Omental fat pad (tissue), 4 donors: ENCODE data around the gene PABPC4L. TPM values are rescaled to one million over a fixed set of nuclear protein-coding genes. Genes with fewer than 3 reads are reported as not detected.

Experiments used
- ATAC-seq: fragments of 150-250 bp; one replicate; pipeline ENCODE4 v1.9.1; 2016; ENCODE audit warnings: mild to moderate bottlenecking, moderate library complexity; ENCODE audit not compliant: low FRiP score
- DNase-seq: peaks from one replicate; pipeline ENCODE4 v3.0.0-alpha.2; 2019; ENCODE audit warnings: low spot score
- total RNA-seq, 4 donors: library from RNA; depleted of rRNA; stranded (reverse); fragments of >200 nt; gene quantifications; one replicate each; pipeline ENCODE4 v1.1.0, GENCODE V29; 2016
- TF ChIP-seq, protein P1 (sequence below), 3 donors: fragments of 450-650 bp; IDR thresholded peaks; one replicate each; pipeline ENCODE4 v1.5.1; 2016 to 2017; ENCODE audit warnings: antibody characterized with exemption in 3 of 3, mild to moderate bottlenecking in 3 of 3, moderate library complexity in 2 of 3

The PABPC4L gene
- total RNA-seq, 4 donors from 2014 or later: 0.24 to 7.6 (median 0.95) TPM

- no peak for DNase-seq
- no peak for ATAC-seq
- TF ChIP-seq, protein P1, sequence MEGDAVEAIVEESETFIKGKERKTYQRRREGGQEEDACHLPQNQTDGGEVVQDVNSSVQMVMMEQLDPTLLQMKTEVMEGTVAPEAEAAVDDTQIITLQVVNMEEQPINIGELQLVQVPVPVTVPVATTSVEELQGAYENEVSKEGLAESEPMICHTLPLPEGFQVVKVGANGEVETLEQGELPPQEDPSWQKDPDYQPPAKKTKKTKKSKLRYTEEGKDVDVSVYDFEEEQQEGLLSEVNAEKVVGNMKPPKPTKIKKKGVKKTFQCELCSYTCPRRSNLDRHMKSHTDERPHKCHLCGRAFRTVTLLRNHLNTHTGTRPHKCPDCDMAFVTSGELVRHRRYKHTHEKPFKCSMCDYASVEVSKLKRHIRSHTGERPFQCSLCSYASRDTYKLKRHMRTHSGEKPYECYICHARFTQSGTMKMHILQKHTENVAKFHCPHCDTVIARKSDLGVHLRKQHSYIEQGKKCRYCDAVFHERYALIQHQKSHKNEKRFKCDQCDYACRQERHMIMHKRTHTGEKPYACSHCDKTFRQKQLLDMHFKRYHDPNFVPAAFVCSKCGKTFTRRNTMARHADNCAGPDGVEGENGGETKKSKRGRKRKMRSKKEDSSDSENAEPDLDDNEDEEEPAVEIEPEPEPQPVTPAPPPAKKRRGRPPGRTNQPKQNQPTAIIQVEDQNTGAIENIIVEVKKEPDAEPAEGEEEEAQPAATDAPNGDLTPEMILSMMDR (IDR thresholded peaks at IDR 0.05): no peak
Measured at GRCh38 chr4:134154097-134154496, 47.5 kb downstream of the PABPC4L start.

DNA sequence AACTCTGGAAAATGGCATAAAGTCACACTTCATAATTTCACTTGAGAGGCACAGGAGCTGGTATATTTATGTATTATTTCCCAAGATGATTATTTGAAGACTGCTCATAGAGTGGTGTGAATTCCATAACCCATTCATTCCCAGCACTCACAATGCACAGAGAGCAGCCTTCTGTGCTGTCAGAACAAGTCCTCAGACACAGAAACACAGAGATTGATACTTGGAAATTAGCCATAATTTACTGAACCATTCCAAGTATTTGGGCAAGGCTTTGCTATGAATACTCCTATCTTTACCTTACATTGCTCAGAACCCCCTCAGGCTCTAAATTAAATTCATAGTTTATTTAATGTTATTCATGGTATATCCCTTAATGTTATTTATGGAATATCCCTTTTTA, 53.6 kb downstream of the PABPC4L start:
- TF ChIP-seq, protein P1 (IDR thresholded peaks at IDR 0.05): no peak
- no peak for ATAC-seq
- no peak for DNase-seq
